HG03196 (cell line): ENCODE measurements around the gene CD52.
A peak's percentile ranks its signal among the peaks of the same experiment; 100 is the strongest.
"Not testable (repeated sequence)": the region's sequence is repeated elsewhere in the genome, so short reads cannot be mapped to it uniquely, and the experiment has no call there.

Experiments used
- ATAC-seq: cut with Tn5 transposase; IDR thresholded peaks from one replicate; pipeline ENCODE4 v1.9.1; 2021; ENCODE audit not compliant: unreplicated experiment

The CD52 gene

GRCh38 chr1:26329380-26329779 is 11.6 kb downstream of the CD52 start:
- not testable (repeated sequence) for ATAC-seq

GRCh38 chr1:26330276-26330675 is 12.5 kb downstream of the CD52 start:
- no peak for ATAC-seq

GRCh38 chr1:26333312-26333711 is 15.6 kb downstream of the CD52 start:
- not testable (repeated sequence) for ATAC-seq

GRCh38 chr1:26335774-26336476 is 18.2 kb downstream of the CD52 start:
- ATAC-seq = no peak

- peak; percentile 67 for ATAC-seq
Measured at GRCh38 chr1:26336477-26337205, 18.9 kb downstream of the CD52 start.

GRCh38 chr1:26337206-26337535 is 19.4 kb downstream of the CD52 start:
- ATAC-seq = no peak

- no peak for ATAC-seq
Measured at GRCh38 chr1:26337625-26338024, 19.9 kb downstream of the CD52 start.

GRCh38 chr1:26338670-26339069 is 20.9 kb downstream of the CD52 start:
- ATAC-seq = no peak

GRCh38 chr1:26340047-26340481 is 22.3 kb downstream of the CD52 start:
- ATAC-seq = no peak

- no peak for ATAC-seq
Measured at GRCh38 chr1:26344147-26344920, 26.6 kb downstream of the CD52 start.

GRCh38 chr1:26345718-26346117 is 28.0 kb downstream of the CD52 start:
- ATAC-seq = no peak

GRCh38 chr1:26346274-26347033 is 28.7 kb downstream of the CD52 start:
- ATAC-seq = no peak

GRCh38 chr1:26349188-26349876 is 31.6 kb downstream of the CD52 start:
- no peak for ATAC-seq

GRCh38 chr1:26349877-26350244 is 32.1 kb downstream of the CD52 start:
- no peak for ATAC-seq

- ATAC-seq = no peak
Measured at GRCh38 chr1:26350343-26350700, 32.6 kb downstream of the CD52 start.

GRCh38 chr1:26350701-26351589 is 33.2 kb downstream of the CD52 start:
- ATAC-seq = no peak

- ATAC-seq = no peak
Measured at GRCh38 chr1:26351590-26352337, 34.0 kb downstream of the CD52 start.

- ATAC-seq = no peak
Measured at GRCh38 chr1:26352338-26352679, 34.6 kb downstream of the CD52 start.

GRCh38 chr1:26353210-26353859 is 35.6 kb downstream of the CD52 start:
- no peak for ATAC-seq
